ENCODE measurements around the gene SULF2. TPM values are rescaled to one million over a fixed set of nuclear protein-coding genes. Genes with fewer than 3 reads are reported as not detected.
A peak's percentile ranks its signal among the peaks of the same experiment; 100 is the strongest.

SULF2 gene
- total RNA-seq, 1 experiment from 2014 or later = 495 TPM

- intact Hi-C loops (cut with micrococcal nuclease; ENCODE audit: unreplicated experiment) = no loop called here
- H3K4me3 ChIP-seq = no peak overlapping the region
- no TSS peak for BruUV-seq (replicated peaks)
- no peaks in the 10 kb centered on the region for H3K9me2 ChIP-seq (ENCODE audit: insufficient read depth)
- peaks cover 84% of the 10 kb centered on the region for H3F3A ChIP-seq (ENCODE audit: insufficient read depth, low read depth)
- peaks cover 40% of the 10 kb centered on the region for H3K36me3 ChIP-seq (ENCODE audit: low read depth)
- H3K4me2 ChIP-seq = no peak overlapping the region
- H2AFZ ChIP-seq = no peak overlapping the region
- DNase-seq = no peak
- CTCF ChIA-PET = no interaction called here
- peaks cover 100% of the 10 kb centered on the region for H3K79me2 ChIP-seq (ENCODE audit: low read depth)
- POLR2A ChIA-PET (ENCODE audit: unreplicated experiment) = no interaction called here
- no peaks in the 10 kb centered on the region for H3K27me3 ChIP-seq (ENCODE audit: insufficient read depth, low read depth)
- TF ChIP-seq EZH2 (IDR thresholded peaks at IDR 0.05; ENCODE audit: low read depth) (no peak), CTCF (conservative IDR thresholded peaks at IDR 0.05) (no peak)
- H4K20me1 ChIP-seq (ENCODE audit: insufficient read depth) = peaks cover 98% of the 10 kb centered on the region
- no peaks in the 10 kb centered on the region for H3K9me3 ChIP-seq (ENCODE audit: insufficient read depth, low read depth)
- H3K4me1 ChIP-seq (replicated peaks; ENCODE audit: insufficient read depth) = 0 out of 2 replicates have a peak, but pooled peaks cover 5% of the 10 kb centered on the region
- H3K27ac ChIP-seq = peak overlapping the region; percentile 14
Observed at GRCh38 chr20:47765271-47765670, 20.0 kb downstream of the SULF2 start.

- no peaks in the 10 kb centered on the region for H3K9me2 ChIP-seq (ENCODE audit: insufficient read depth)
- 0 out of 2 replicates have a peak, but pooled peaks cover 5% of the 10 kb centered on the region for H3K4me1 ChIP-seq (replicated peaks; ENCODE audit: insufficient read depth)
- TF ChIP-seq CTCF (conservative IDR thresholded peaks at IDR 0.05) = no peak
- no peak overlapping the region for H3K4me3 ChIP-seq
- no TSS peak for BruUV-seq (replicated peaks)
- H3K4me2 ChIP-seq = no peak overlapping the region
- peaks cover 41% of the 10 kb centered on the region for H3K36me3 ChIP-seq (ENCODE audit: low read depth)
- H3K9me3 ChIP-seq (ENCODE audit: insufficient read depth, low read depth) = no peaks in the 10 kb centered on the region
- H3K79me2 ChIP-seq (ENCODE audit: low read depth) = peaks cover 100% of the 10 kb centered on the region
- intact Hi-C loops (cut with micrococcal nuclease; ENCODE audit: unreplicated experiment) = no loop called here
- peaks cover 98% of the 10 kb centered on the region for H4K20me1 ChIP-seq (ENCODE audit: insufficient read depth)
- no peaks in the 10 kb centered on the region for H3K27me3 ChIP-seq (ENCODE audit: insufficient read depth, low read depth)
- H3K27ac ChIP-seq = no peak overlapping the region
- ChIA-PET CTCF (no interaction called here), POLR2A (ENCODE audit: unreplicated experiment) (no interaction called here)
- DNase-seq = no peak
- no peak overlapping the region for H2AFZ ChIP-seq
- peaks cover 89% of the 10 kb centered on the region for H3F3A ChIP-seq (ENCODE audit: insufficient read depth, low read depth)
Observed at GRCh38 chr20:47764154-47764733, 21.0 kb downstream of the SULF2 start.

GRCh38 chr20:47762699-47763268 lies 22.5 kb downstream of the SULF2 start:
- Histone ChIP-seq H3K27me3 (ENCODE audit: insufficient read depth, low read depth) (no peaks in the 10 kb centered on the region), H3F3A (ENCODE audit: insufficient read depth, low read depth) (peaks cover 83% of the 10 kb centered on the region; the same call in 1 of the 2 replicates), H3K4me3 (no peak overlapping the region), H3K36me3 (ENCODE audit: low read depth) (peaks cover 41% of the 10 kb centered on the region), H3K4me2 (no peak overlapping the region), H3K4me1 (replicated peaks; ENCODE audit: insufficient read depth) (no peaks in the 10 kb centered on the region), H3K9me2 (ENCODE audit: insufficient read depth) (no peaks in the 10 kb centered on the region), H3K9me3 (ENCODE audit: insufficient read depth, low read depth) (no peaks in the 10 kb centered on the region), H3K79me2 (ENCODE audit: low read depth) (peaks cover 100% of the 10 kb centered on the region), H3K27ac (no peak overlapping the region), H4K20me1 (ENCODE audit: insufficient read depth) (peaks cover 98% of the 10 kb centered on the region), H2AFZ (no peak overlapping the region)
- DNase-seq = no peak
- no TSS peak for BruUV-seq (replicated peaks)
- CTCF ChIA-PET = no interaction called here
- POLR2A ChIA-PET (ENCODE audit: unreplicated experiment) = no interaction called here
- intact Hi-C loops (cut with micrococcal nuclease; ENCODE audit: unreplicated experiment) = no loop called here
- no peak for TF ChIP-seq CTCF (conservative IDR thresholded peaks at IDR 0.05)
- no peak for TF ChIP-seq EZH2 (IDR thresholded peaks at IDR 0.05; ENCODE audit: low read depth)

Data from PC-9 (cell line).